B cell (primary cell): ENCODE measurements around the gene ROBO2. TPM values are rescaled to one million over a fixed set of nuclear protein-coding genes. Genes with fewer than 3 reads are reported as not detected.

Experiments used
- ATAC-seq: fragments of 200-7000 bp; cut with Tn5 transposase; one replicate; pipeline ENCODE4 v1.10.0; 2021; ENCODE audit warnings: low read depth, mild to moderate bottlenecking, moderate number of reproducible peaks, moderate library complexity
- CTCF ChIA-PET: fragments of 350-600 bp; sonication (Branson Sonifier 250); formaldehyde crosslinking; loops from one replicate; lab custom pipeline; 2021; ENCODE audit warnings: antibody characterized with exemption, inconsistent platforms; lab: Charles Lee
- POLR2A ChIA-PET: fragments of 350-600 bp; sonication (Branson Sonifier 250); formaldehyde crosslinking; loops from one replicate; lab custom pipeline; 2021; ENCODE audit warnings: antibody characterized with exemption; lab: Charles Lee
- DNase-seq: peaks from one replicate; pipeline ENCODE4 v3.0.0; 2013
- H2AFZ ChIP-seq: 2 replicates; pipeline ENCODE4 v1.6.1; 2012; ENCODE audit warnings: mild to moderate bottlenecking, low read depth, low read length; ENCODE audit not compliant: insufficient read depth, poor library complexity, severe bottlenecking
- H3K27ac ChIP-seq, 2 donors: 1 replicate in 1 of 2; 2 replicates in 1 of 2; pipeline ENCODE4 v1.5.1; 2012 to 2013; ENCODE audit warnings: low read length in 2 of 2, mild to moderate bottlenecking in 2 of 2, moderate library complexity in 1 of 2
- H3K27me3 ChIP-seq, 4 experiments: fragments of 200-600 bp in 1 of 4; sonication (generic) in 1 of 4; replicated peaks in 1 of 4; 1 replicate in 2 of 4; 2 replicates in 2 of 4; pipeline versions ENCODE4 v1.6.1 to v1.7.0; 2013 to 2016; ENCODE audit warnings: low read length in 3 of 4, mild to moderate bottlenecking in 2 of 4, mixed read lengths in 1 of 4, moderate library complexity in 1 of 4; ENCODE audit not compliant: insufficient read depth in 4 of 4, control insufficient read depth in 3 of 4; ENCODE audit errors: control extremely low read depth in 1 of 4
- H3K36me3 ChIP-seq, 2 experiments: replicated peaks in 1 of 2; 1 replicate in 1 of 2; 2 replicates in 1 of 2; pipeline versions ENCODE4 v1.6.1 to v1.7.1; 2013; ENCODE audit warnings: low read length in 1 of 2; ENCODE audit not compliant: insufficient read depth in 2 of 2, control insufficient read depth in 1 of 2; ENCODE audit errors: control extremely low read depth in 1 of 2, extremely low read depth in 1 of 2
- H3K4me1 ChIP-seq, 2 donors: fragments of 200-600 bp in 1 of 2; sonication (generic) in 1 of 2; 1 replicate in 1 of 2; 2 replicates in 1 of 2; pipeline versions ENCODE4 v1.5.1 to v1.6.1; 2013 to 2017; ENCODE audit warnings: low read length in 2 of 2; ENCODE audit not compliant: control insufficient read depth in 2 of 2, insufficient read depth in 2 of 2
- H3K4me2 ChIP-seq: replicated peaks from 2 replicates; pipeline ENCODE3; 2012; ENCODE audit warnings: mild to moderate bottlenecking, low read depth, low read length; ENCODE audit not compliant: poor library complexity, severe bottlenecking
- H3K4me3 ChIP-seq, 5 experiments: fragments of 200-600 bp in 1 of 5; sonication (generic) in 1 of 5; 1 replicate in 3 of 5; 2 replicates in 2 of 5; pipeline versions ENCODE4 v1.5.1 to v1.7.0; 2011 to 2016; ENCODE audit warnings: low read length in 4 of 5, mild to moderate bottlenecking in 4 of 5, low read depth in 2 of 5, control low read depth in 1 of 5, moderate library complexity in 1 of 5; ENCODE audit not compliant: insufficient read depth in 1 of 5; ENCODE audit errors: control extremely low read depth in 1 of 5, extremely low read depth in 1 of 5
- H3K79me2 ChIP-seq: fragments of 200-600 bp; sonication (generic); one replicate; pipeline ENCODE4 v1.6.0; 2016; ENCODE audit warnings: low read length; ENCODE audit not compliant: control insufficient read depth, insufficient read depth
- H3K9ac ChIP-seq: fragments of 200-600 bp; sonication (generic); 2 replicates; pipeline ENCODE4 v1.6.1; 2017; ENCODE audit warnings: mild to moderate bottlenecking, low read length, moderate library complexity
- H3K9me3 ChIP-seq, 3 donors: one replicate each; pipeline versions ENCODE4 v1.6.1 to v1.7.1; 2013; ENCODE audit warnings: low read length in 2 of 3; ENCODE audit not compliant: control insufficient read depth in 2 of 3, insufficient read depth in 1 of 3; ENCODE audit errors: control extremely low read depth in 1 of 3
- H4K20me1 ChIP-seq: 2 replicates; pipeline ENCODE4 v1.6.0; 2012; ENCODE audit warnings: mild to moderate bottlenecking, low read length; ENCODE audit not compliant: insufficient read depth, control insufficient read depth, poor library complexity, severe bottlenecking
- H3K27ac Mint-ChIP-seq: one replicate; pipeline ENCODE4 v1.8.0; 2021; ENCODE audit warnings: mixed read lengths
- H3K27me3 Mint-ChIP-seq: one replicate; pipeline ENCODE4 v1.8.0; 2021; ENCODE audit warnings: mixed read lengths
- H3K4me1 Mint-ChIP-seq: one replicate; pipeline ENCODE4 v1.8.0; 2021; ENCODE audit warnings: mixed read lengths
- H3K4me3 Mint-ChIP-seq: one replicate; pipeline ENCODE4 v1.8.0; 2021; ENCODE audit warnings: mixed read lengths
- H3K9me3 Mint-ChIP-seq: one replicate; pipeline ENCODE4 v1.8.0; 2022; ENCODE audit warnings: mixed read lengths; ENCODE audit not compliant: insufficient read depth
- EZH2 ChIP-seq: IDR thresholded peaks from 2 replicates; pipeline ENCODE4 v1.6.1; 2012; ENCODE audit warnings: borderline replicate concordance, low read depth, mild to moderate bottlenecking, moderate library complexity, low read length; ENCODE audit not compliant: insufficient read depth, poor library complexity, severe bottlenecking
- WGBS: methylation state at CpG from one replicate; pipeline ENCODE4 v1.1.5; 2013; ENCODE audit warnings: missing lambda C conversion rate; ENCODE audit not compliant: insufficient coverage; 5-methylcytosine and 5-hydroxymethylcytosine counted together
- intact Hi-C: fragments of 100-400 bp; cut with micrococcal nuclease; formaldehyde crosslinking; loops from one replicate; pipeline ENCODE4 v1.10.0; 2022
- polyA plus RNA-seq: library from polyadenylated mRNA; depleted of rRNA; stranded (reverse); fragments of >200 nt; gene quantifications from 2 replicates; pipeline ENCODE4 v1.2.3, GENCODE V29; 2012
- total RNA-seq, 2 donors: library from RNA; stranded (reverse); fragments of 120-200 nt in 1 of 2; gene quantifications; 1 replicate in 1 of 2; 2 replicates in 1 of 2; pipeline versions ENCODE4 v1.2.3 to v1.2.4, GENCODE V29; 2013 to 2022
- TF ChIP-seq, protein P1 (sequence below): fragments of 200-600 bp; IDR thresholded peaks from one replicate; pipeline ENCODE4 v1.8.0; 2022; ENCODE audit warnings: antibody characterized with exemption, mild to moderate bottlenecking

Gene ROBO2
- total and polyA plus RNA-seq, 2 donors (not counting 1 experiment from before 2014, with no cell fraction given) = not detected

GRCh38 chr3:77045686-77046085, 5.8 kb downstream of the ROBO2 start:
- CTCF ChIA-PET = no interaction called here
- POLR2A ChIA-PET = no interaction called here
- Mint-ChIP-seq H3K9me3 (peaks cover 2% of the 10 kb centered on the region), H3K4me1 (no peaks in the 10 kb centered on the region), H3K27me3 (peaks cover 6% of the 10 kb centered on the region), H3K4me3 (no peak overlapping the region), H3K27ac (no peak overlapping the region)
- Histone ChIP-seq H3K9me3 (peaks cover 0 to 3% (median 0%) of the 10 kb centered on the region in 3 donors), H3K4me3 (no peak overlapping the region), H4K20me1 (no peaks in the 10 kb centered on the region), H3K27ac (no peak overlapping the region), H3K27me3 (peaks cover 0 to 11% (median 6%) of the 10 kb centered on the region in 4 experiments), H3K79me2 (no peaks in the 10 kb centered on the region), H2AFZ (no peak overlapping the region), H3K4me1 (no peaks in the 10 kb centered on the region), H3K9ac (no peak overlapping the region), H3K4me2 (no peak overlapping the region), H3K36me3 (no peaks in the 10 kb centered on the region)
- ATAC-seq = no peak
- no peak for DNase-seq
- TF ChIP-seq EZH2 = no peak
- TF ChIP-seq, protein P1, sequence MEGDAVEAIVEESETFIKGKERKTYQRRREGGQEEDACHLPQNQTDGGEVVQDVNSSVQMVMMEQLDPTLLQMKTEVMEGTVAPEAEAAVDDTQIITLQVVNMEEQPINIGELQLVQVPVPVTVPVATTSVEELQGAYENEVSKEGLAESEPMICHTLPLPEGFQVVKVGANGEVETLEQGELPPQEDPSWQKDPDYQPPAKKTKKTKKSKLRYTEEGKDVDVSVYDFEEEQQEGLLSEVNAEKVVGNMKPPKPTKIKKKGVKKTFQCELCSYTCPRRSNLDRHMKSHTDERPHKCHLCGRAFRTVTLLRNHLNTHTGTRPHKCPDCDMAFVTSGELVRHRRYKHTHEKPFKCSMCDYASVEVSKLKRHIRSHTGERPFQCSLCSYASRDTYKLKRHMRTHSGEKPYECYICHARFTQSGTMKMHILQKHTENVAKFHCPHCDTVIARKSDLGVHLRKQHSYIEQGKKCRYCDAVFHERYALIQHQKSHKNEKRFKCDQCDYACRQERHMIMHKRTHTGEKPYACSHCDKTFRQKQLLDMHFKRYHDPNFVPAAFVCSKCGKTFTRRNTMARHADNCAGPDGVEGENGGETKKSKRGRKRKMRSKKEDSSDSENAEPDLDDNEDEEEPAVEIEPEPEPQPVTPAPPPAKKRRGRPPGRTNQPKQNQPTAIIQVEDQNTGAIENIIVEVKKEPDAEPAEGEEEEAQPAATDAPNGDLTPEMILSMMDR = no peak
- intact Hi-C loops = no loop called here
- 100% methylated on average over 1 of the region's 3 CpGs for WGBS

DNA sequence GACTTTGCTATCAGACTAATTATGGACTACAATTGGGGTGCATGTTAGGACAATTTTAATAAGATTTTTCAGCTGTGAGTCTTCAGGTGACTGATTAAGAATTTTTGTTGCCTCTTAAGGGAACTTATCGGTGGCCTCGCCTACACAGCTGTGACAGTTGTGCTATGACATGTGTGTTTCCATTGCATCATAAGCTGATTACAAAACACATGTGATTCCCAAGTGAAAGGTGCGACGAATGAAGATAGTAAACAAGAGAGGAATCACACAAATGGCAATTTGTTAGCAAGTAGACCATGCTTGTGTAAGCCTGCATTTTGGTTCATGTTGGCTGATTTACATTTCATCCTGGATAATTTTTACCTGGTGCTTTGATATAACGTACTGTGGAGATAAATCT, 8.3 kb downstream of the ROBO2 start:
- Histone ChIP-seq H3K36me3 (no peaks in the 10 kb centered on the region), H3K9ac (no peak overlapping the region), H3K4me3 (no peak overlapping the region), H3K79me2 (no peaks in the 10 kb centered on the region), H3K9me3 (no peaks in the 10 kb centered on the region), H3K27ac (no peak overlapping the region), H4K20me1 (no peaks in the 10 kb centered on the region), H3K4me2 (no peak overlapping the region), H3K4me1 (no peaks in the 10 kb centered on the region), H3K27me3 (no peaks in the 10 kb centered on the region), H2AFZ (no peak overlapping the region)
- WGBS = 94% methylated on average over 2 of the region's 5 CpGs
- H3K4me3 Mint-ChIP-seq = no peak overlapping the region
- DNase-seq = no peak
- H3K27me3 Mint-ChIP-seq = no peaks in the 10 kb centered on the region
- POLR2A ChIA-PET = no interaction called here
- no peaks in the 10 kb centered on the region for H3K4me1 Mint-ChIP-seq
- no peak overlapping the region for H3K27ac Mint-ChIP-seq
- H3K9me3 Mint-ChIP-seq = peaks cover 2% of the 10 kb centered on the region
- CTCF ChIA-PET = no interaction called here
- ATAC-seq = no peak
- TF ChIP-seq, protein P1 = no peak
- TF ChIP-seq EZH2 = no peak
- intact Hi-C loops = no loop called here
